Glomerular visceral epithelial cell (primary cell): ENCODE measurements around the gene TCOF1.
A peak's percentile ranks its signal among the peaks of the same experiment; 100 is the strongest.

Experiments
- DNase-seq: peaks from one replicate; pipeline ENCODE4 v3.0.0-alpha.2; 2016; ENCODE audit errors: extremely low spot score

The TCOF1 gene

GRCh38 chr5:150349681-150350275 is 7.7 kb upstream of the TCOF1 start:
- DNase-seq = peak; percentile 33

GRCh38 chr5:150350524-150351344 is 6.8 kb upstream of the TCOF1 start:
- peak; percentile 83 for DNase-seq

- DNase-seq = peak; percentile 25
Measured at GRCh38 chr5:150352244-150353031, 5.1 kb upstream of the TCOF1 start.

GRCh38 chr5:150353032-150353675 is 4.3 kb upstream of the TCOF1 start:
- DNase-seq = no peak

- DNase-seq = no peak
Measured at GRCh38 chr5:150355791-150356190, 1.7 kb upstream of the TCOF1 start.

- DNase-seq = no peak
Measured at GRCh38 chr5:150356575-150357294, 762 bp upstream of the TCOF1 start.

DNA sequence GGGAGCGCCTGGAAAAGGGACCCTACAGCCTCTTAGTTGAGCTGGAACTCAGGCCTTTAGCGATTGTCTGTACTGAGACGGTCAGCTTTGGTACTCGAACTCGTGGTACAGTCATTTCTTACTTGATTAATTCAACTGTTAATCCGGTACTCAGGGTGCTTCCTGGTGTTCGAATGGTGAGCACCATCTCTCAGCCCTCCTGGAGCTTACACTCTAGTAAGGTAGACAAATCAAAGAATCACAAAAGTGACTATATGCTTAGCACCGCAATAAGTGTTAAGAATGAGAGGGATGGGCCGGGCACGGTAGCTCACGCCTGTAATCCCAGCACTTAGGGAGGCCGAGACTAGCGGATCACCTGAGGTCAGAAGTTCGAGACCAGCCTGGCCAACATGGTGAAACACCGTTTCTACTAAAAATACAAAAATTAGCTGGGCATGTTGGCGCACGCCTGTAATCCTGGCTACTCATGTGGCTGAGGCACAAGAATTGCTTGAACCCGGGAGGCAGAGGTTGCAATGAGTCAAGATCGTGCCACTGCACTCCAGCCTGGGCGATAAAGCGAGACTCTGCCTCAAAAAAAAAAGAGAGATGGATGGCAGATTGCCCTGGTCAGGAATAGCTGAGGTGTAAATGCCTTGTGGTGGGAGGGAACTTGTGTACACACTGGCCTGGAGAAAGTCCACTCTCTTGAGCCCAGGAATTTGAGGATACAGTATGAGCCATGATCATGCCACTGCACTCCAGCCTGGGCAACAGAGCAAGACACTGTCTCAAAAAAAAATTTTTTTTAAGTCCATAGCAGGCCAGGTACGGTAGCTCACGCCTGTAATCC is 981 bp downstream of the TCOF1 start:
- DNase-seq = peak; percentile 65

- no peak for DNase-seq
Measured at GRCh38 chr5:150361301-150361700, 3.8 kb downstream of the TCOF1 start.

DNA sequence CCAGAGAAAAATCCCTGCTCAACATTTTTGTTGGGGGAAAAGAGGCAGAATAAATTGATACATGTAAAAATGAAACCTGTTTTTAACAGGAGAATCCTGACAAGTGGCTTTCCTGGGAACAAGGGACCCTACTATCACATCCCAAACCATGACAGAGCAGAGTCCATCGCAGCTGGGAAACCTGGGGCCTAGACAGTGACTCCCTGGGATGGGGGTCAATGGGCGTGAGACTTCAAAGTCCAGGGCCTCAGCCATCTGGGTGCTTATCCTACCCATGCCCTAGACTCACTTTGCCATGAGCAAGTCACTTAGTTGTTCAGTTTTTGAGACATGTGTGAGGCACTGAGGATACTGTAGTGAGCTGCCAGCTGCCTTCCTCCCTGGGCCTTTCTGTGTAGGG is 5.7 kb downstream of the TCOF1 start:
- no peak for DNase-seq

DNA sequence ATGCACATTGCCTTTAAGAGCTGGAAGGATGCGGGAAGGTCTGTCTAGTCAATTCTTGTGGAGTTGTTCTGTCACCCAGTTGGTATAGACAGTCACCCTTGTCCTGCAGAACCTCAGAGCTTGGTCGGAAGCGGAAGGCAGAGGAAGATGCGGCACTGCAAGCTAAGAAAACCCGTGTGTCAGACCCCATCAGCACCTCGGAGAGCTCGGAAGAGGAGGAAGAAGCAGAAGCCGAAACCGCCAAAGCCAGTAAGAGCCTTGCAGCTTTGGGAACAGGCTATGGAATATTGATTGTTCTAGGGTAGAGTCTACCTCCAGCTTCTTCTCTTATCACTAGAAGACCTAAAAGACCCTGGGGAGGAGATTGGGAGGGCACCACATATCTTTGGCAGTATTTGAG is 6.5 kb downstream of the TCOF1 start:
- no peak for DNase-seq

DNA sequence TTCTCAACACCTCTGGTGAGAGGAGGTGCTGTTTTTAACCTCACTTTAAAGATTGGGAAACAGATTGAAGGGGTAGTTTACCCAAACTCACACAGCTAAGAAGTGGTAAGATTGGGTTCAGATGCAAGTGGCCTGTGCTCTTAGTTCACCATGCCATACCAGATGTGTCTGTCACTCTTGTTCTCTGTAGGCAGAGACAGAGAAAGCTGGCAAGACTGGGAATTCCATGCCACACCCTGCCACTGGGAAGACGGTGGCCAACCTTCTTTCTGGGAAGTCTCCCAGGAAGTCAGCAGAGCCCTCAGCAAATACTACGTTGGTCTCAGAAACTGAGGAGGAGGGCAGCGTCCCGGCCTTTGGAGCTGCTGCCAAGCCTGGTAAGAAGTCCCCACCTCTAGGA is 11.0 kb downstream of the TCOF1 start:
- DNase-seq = no peak

DNA sequence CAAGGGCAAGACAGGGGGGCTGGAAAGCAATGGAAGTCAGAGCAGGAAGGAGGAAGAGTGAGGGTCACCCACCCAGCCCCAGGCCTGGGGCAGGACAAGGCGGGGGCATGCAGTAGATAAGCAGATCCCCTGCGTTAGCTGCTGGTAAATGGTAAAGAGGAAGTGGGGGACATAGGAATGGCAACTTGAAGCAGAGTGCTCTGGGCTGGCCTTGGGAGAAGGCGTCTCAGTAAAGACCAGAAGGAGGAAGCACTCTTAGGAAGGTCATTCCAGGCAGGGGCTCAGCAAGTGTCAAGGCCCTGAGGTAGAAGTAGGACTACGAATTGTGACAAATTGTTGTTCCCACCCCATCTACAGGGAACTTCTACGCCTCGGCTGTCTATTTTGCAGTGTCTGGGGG is 15.1 kb downstream of the TCOF1 start:
- no peak for DNase-seq

DNA sequence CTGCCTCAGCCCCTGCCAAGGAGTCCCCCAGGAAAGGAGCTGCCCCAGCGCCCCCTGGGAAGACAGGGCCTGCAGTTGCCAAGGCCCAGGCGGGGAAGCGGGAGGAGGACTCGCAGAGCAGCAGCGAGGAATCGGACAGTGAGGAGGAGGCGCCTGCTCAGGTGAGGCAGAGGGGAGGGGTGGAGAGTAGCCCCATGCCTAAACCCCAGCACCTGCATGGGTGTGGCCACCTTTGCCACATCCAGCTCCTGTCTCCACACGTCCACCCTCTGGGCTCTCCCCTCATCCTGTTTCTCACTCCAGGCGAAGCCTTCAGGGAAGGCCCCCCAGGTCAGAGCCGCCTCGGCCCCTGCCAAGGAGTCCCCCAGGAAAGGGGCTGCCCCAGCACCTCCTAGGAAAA is 17.2 kb downstream of the TCOF1 start:
- no peak for DNase-seq

DNA sequence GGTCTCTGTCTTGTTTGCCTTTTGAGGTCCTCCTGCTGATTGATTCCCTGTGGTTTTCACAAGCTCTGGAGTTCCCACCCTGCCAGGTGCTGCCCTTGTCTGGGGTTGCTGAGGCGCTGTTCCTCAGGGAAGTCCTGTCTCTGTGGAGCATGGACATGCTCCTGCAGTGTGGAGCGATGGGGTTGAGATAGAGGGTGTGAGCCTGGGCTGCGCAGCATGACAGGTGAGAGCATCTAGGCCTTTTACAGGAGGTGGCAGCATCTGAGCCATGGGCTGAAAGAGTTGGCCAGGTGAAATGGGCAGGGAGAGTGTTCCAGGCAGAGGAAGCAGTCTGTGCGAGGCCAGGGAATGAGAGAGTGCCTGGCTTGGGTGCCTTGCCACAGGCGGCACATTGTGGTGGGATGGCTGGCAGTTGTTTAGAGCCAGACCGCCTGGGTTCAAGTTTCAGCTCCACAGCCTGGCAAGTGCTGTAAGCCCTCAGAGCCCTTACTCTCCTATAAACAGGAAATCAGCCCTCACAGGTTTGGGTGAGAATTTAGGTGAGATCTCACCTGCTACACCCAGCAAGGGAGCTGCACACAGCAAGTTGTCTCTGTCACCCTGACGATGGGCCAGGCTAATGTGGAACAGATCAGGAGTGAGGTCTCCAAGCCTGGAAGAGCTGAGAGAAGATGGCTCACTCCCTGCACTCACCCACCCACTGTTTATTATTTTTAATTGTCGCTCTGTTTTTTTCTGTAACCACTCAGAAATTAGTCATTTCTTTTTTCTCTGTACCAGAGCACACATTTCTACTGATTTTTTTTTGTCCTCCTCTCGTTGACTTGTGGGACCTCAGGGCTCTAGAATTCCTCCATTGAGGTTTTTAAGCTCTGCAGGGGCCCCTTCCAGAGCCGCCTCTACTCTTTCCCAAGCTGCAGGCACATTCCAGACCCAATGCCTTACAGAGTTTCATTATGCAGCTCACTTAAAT is 19.6 kb downstream of the TCOF1 start:
- DNase-seq = no peak

DNA sequence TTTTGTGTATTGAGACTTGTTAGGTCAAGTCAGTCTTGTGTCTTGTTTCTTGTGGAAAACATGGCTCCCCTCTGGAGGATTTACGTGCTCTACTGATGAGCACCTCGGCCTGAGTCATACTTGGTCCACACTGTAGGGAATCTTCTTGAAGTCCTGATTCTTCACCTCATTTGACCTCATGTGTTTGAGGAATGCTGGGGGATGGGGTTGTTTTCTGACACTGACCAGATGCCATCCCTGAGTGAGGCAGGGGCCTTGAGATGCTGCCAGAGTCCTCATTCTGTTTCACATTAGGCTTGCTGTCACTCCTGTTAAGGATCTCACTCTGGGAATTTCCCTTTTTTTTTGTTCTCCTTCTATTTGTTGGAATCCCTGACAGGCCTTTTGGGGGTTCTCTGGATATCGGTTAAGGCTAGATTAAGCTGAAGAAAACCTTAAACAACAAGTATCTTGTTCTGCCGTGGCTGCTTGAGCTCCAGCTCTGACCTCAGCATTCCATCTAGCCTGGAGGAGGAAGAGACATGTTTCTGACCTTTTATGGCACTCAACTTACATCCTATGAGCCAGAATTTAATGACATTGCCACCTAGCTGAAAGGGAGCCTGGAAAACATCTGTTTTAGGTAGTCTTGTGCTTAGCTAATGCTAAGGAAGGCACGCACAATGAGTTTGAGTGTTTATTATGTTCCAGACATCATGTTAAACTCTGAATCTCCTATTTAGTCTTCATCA is 20.6 kb downstream of the TCOF1 start:
- DNase-seq = peak; percentile 89

GRCh38 chr5:150384701-150385100 is 27.2 kb downstream of the TCOF1 start:
- no peak for DNase-seq

- no peak for DNase-seq
Measured at GRCh38 chr5:150386024-150386855, 28.7 kb downstream of the TCOF1 start.
